ENCODE measurements around the gene UBE2E1.

Gene UBE2E1

DNA sequence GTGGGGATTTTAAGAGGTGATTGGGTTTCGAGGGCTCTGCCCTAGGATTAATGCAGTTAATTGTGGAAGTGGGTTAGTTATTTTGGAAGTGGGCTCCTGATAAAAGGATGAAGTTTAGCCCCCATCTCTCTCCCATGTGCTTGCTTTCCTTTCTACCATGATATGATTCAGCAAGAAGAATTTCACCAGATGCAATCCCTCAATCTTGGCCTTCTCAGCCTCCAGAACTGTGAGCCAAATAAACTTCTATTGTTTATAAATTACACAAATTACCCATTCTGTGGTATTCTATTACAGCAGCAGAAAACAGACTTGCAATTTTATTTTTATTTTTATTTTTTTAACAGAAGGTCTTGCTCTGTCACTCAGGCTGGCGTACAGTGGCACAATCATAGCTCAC lies 27.3 kb upstream of the UBE2E1 start:
- no peak overlapping the region for H3K4me3 ChIP-seq (ENCODE audit: low read depth, low read length)
- peak; percentile 25 for DNase-seq (ENCODE audit: low read depth)
- TF ChIP-seq, protein P1, sequence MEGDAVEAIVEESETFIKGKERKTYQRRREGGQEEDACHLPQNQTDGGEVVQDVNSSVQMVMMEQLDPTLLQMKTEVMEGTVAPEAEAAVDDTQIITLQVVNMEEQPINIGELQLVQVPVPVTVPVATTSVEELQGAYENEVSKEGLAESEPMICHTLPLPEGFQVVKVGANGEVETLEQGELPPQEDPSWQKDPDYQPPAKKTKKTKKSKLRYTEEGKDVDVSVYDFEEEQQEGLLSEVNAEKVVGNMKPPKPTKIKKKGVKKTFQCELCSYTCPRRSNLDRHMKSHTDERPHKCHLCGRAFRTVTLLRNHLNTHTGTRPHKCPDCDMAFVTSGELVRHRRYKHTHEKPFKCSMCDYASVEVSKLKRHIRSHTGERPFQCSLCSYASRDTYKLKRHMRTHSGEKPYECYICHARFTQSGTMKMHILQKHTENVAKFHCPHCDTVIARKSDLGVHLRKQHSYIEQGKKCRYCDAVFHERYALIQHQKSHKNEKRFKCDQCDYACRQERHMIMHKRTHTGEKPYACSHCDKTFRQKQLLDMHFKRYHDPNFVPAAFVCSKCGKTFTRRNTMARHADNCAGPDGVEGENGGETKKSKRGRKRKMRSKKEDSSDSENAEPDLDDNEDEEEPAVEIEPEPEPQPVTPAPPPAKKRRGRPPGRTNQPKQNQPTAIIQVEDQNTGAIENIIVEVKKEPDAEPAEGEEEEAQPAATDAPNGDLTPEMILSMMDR (conservative IDR thresholded peaks at IDR 0.05; ENCODE audit: low read depth, low read length), result no peak

DNA sequence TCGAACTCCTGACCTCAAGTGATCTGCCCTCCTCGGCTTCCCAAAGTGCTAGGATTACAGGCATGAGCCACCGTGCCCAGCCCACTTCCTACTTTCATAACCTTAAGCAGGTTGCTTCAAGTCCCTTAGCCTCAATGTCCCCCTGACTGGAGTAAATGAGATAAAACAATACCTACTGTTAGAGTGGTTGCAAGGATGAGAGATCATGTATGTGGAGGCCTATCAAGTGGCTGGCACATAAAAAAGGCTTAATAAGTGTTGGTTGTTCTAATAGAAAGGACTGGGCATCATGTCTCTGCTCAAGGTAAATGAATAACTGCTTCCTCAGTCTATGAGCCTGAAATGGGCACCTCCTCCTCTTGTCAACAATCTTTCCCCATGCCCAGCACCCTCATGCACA lies 25.9 kb upstream of the UBE2E1 start:
- TF ChIP-seq, protein P1 (conservative IDR thresholded peaks at IDR 0.05; ENCODE audit: low read depth, low read length), result no peak
- H3K4me3 ChIP-seq (ENCODE audit: low read depth, low read length), result no peak overlapping the region
- no peak for DNase-seq (ENCODE audit: low read depth)

DNA sequence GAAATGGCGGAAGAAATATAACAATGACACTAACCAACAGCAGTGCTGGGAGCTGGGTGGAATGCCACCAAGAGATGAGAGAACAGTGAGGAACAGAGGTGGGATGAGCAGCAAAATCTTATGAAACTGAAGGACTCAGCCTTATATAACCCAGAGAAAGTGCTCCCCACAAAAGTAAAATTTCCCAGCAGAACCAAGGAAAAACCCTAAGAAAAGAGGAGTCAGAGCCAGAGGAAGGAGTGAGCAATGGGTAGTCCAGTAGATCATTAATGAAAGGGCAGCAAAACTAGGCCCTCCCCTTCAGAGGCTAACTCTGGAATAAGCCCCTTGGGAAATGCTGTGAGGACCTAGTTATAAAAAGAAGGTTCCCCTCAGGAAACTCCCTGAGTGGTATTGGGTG lies 24.7 kb upstream of the UBE2E1 start:
- no peak for DNase-seq (ENCODE audit: low read depth)
- no peak overlapping the region for H3K4me3 ChIP-seq (ENCODE audit: low read depth, low read length)
- TF ChIP-seq, protein P1 (conservative IDR thresholded peaks at IDR 0.05; ENCODE audit: low read depth, low read length), result no peak

DNA sequence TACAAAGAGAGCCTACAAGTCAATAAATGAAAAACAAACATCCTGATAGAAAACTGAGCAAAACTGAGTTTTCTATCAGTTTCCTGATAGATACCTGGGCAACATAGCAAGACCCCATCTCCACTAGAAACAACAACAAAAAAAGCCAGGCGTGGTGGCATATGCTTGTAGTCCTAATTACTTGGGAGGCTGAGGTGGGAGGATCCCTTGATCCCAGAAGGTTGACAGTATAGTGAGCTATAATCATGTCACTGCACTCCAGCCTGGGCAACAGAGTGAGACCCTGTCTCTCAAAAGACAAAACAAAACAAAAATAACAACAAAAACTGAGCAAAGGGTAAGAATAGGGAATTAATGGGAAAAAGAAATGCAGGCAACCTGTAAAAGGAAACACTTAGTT lies 23.9 kb upstream of the UBE2E1 start:
- TF ChIP-seq, protein P1 (conservative IDR thresholded peaks at IDR 0.05; ENCODE audit: low read depth, low read length), result no peak
- H3K4me3 ChIP-seq (ENCODE audit: low read depth, low read length), result no peak overlapping the region
- no peak for DNase-seq (ENCODE audit: low read depth)

DNA sequence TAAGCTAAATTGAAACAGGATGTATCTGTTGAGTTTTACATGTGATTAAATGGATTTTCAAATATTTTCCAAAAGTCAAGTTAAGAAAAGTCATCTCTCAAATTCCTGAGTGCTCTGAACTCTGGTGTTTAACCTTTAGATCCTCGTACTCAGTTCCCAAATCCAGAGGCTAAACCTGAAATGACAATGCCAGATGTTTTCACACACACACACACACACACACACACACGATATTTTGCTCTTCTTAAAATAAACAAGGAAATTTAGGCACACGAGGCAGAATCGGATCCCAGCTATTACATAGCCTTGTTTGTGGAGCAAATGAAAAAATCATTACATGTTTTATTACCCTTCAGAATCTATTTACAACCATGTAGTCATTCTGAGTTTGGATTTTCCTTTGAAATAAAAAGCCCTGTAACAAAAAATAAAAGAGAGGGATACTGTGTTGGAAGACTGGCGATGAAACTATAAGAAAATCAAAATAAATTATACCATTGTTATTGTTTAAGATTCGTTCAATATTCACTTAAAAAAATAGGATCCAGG lies 20.6 kb upstream of the UBE2E1 start:
- TF ChIP-seq, protein P1 (conservative IDR thresholded peaks at IDR 0.05; ENCODE audit: low read depth, low read length), result no peak
- DNase-seq (ENCODE audit: low read depth), result no peak
- no peak overlapping the region for H3K4me3 ChIP-seq (ENCODE audit: low read depth, low read length)

DNA sequence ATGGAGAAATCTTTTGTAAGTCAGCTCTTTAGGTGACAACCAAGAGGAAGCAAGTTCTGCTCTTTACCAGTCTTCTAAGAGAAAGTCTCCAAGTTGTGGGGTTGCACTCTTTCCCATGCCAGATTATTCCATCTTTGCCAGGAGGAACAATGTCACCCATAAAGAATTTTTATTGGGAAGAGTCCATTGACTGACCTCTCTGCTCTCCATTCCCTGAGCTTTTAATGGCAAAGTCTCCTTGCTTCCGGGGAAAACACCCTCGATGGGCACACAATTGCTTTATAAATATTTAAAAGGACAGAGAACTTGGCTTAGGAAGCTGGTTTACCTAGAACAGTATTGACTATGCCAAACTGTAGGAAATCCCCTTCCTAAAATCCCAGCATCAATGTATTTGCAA lies 19.9 kb upstream of the UBE2E1 start:
- no peak overlapping the region for H3K4me3 ChIP-seq (ENCODE audit: low read depth, low read length)
- TF ChIP-seq, protein P1 (conservative IDR thresholded peaks at IDR 0.05; ENCODE audit: low read depth, low read length), result no peak
- DNase-seq (ENCODE audit: low read depth), result no peak

DNA sequence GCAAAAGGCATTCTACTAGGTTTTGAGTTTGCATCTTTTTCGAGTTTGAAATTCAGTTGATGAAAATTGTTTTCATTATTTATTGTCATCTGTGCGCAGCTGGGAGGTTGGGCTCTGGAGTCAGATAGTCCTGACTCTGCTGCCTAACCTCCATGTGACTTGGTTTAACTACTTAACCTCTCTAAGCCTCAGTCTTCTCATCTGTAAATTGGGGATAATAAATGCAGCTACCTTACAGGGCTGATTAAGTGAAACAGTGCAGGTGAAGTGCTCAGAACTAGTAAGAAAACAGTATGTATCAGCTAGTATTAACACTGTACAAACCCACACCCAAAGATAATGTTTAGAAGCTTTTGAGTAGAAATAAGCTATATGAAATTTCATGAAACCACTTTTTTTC lies 14.1 kb upstream of the UBE2E1 start:
- TF ChIP-seq, protein P1 (conservative IDR thresholded peaks at IDR 0.05; ENCODE audit: low read depth, low read length), result no peak
- no peak for DNase-seq (ENCODE audit: low read depth)
- no peak overlapping the region for H3K4me3 ChIP-seq (ENCODE audit: low read depth, low read length)

All from choroid plexus epithelial cell (primary cell).